A673 (cell line): ENCODE results near the gene SKP1.

Experiments
- EZH2 ChIP-seq: fragments of 200-600 bp; sonication (generic); IDR thresholded peaks from 2 replicates; pipeline ENCODE4 v1.6.1; 2017; ENCODE audit warnings: borderline replicate concordance, low read depth, mild to moderate bottlenecking, mixed read lengths, antibody characterized with exemption, low read length; ENCODE audit not compliant: poor library complexity, severe bottlenecking
- TF ChIP-seq, protein P1 (sequence below): fragments of 300-800, 200-600 bp; sonication (generic); conservative IDR thresholded peaks from 2 replicates; pipeline ENCODE4 v1.5.1; 2017; ENCODE audit warnings: low read depth, mild to moderate bottlenecking, antibody characterized with exemption, low read length, moderate library complexity, mixed read lengths

DNA sequence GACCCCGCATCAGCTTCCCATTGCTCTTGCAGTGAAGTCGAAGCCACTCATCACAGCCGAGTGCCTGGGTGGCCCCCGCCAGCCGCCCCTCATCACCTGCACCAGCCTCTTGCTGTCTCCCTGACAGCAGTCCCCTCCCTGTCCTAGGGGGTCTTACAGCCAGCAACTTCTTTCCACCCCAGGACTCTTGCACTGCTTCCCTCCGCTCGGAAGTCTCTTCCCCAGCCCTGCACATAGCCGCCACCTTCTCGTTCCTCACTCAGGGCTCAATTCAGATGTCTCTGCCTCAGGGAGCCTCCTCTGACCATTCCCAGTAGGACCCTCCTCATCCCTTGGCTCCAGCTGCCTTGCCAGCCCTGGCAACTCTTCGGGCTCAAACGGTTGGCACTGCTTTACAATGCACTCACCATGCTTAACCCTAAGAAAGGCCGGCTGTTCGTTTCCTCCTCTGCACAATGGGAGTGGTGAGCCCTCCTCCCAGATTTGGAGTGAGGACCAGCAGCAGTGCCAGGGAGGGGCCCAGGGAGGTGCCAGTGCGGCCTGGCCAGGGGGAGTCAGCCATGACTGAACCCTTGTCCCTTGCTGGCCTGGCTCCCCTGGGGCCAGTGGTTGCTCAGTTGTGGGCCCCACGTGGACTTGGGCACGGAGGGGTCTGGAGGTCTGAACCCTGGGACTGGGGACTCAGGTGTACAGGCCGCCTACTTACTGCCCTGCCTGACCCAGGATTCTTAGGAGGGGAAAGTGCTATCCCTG lies 56.2 kb downstream of the SKP1 start:
- no peak for TF ChIP-seq EZH2
- TF ChIP-seq, protein P1, sequence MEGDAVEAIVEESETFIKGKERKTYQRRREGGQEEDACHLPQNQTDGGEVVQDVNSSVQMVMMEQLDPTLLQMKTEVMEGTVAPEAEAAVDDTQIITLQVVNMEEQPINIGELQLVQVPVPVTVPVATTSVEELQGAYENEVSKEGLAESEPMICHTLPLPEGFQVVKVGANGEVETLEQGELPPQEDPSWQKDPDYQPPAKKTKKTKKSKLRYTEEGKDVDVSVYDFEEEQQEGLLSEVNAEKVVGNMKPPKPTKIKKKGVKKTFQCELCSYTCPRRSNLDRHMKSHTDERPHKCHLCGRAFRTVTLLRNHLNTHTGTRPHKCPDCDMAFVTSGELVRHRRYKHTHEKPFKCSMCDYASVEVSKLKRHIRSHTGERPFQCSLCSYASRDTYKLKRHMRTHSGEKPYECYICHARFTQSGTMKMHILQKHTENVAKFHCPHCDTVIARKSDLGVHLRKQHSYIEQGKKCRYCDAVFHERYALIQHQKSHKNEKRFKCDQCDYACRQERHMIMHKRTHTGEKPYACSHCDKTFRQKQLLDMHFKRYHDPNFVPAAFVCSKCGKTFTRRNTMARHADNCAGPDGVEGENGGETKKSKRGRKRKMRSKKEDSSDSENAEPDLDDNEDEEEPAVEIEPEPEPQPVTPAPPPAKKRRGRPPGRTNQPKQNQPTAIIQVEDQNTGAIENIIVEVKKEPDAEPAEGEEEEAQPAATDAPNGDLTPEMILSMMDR: no peak
